ENCODE data around the gene SF1.
"Not testable (repeated sequence)": the region's sequence is repeated elsewhere in the genome, so short reads cannot be mapped to it uniquely, and the experiment has no call there.

The SF1 gene, protein sequence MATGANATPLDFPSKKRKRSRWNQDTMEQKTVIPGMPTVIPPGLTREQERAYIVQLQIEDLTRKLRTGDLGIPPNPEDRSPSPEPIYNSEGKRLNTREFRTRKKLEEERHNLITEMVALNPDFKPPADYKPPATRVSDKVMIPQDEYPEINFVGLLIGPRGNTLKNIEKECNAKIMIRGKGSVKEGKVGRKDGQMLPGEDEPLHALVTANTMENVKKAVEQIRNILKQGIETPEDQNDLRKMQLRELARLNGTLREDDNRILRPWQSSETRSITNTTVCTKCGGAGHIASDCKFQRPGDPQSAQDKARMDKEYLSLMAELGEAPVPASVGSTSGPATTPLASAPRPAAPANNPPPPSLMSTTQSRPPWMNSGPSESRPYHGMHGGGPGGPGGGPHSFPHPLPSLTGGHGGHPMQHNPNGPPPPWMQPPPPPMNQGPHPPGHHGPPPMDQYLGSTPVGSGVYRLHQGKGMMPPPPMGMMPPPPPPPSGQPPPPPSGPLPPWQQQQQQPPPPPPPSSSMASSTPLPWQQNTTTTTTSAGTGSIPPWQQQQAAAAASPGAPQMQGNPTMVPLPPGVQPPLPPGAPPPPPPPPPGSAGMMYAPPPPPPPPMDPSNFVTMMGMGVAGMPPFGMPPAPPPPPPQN

GRCh38 chr11:64778473-64779298 lies at the start of gene SF1:
Gene SF1 (minus strand): TSS chr11:64778542. CDS start chr11:64778392, 150 bp downstream.
- peak; percentile 94 to 98 (median 97) for DNase-seq (ENCODE audit: low read depth in 4 of 4, low spot score in 1 of 4)

GRCh38 chr11:64827451-64827839 lies 49.1 kb upstream of the SF1 start:
- no peak for DNase-seq (ENCODE audit: low read depth in 4 of 4, low spot score in 1 of 4)

DNA sequence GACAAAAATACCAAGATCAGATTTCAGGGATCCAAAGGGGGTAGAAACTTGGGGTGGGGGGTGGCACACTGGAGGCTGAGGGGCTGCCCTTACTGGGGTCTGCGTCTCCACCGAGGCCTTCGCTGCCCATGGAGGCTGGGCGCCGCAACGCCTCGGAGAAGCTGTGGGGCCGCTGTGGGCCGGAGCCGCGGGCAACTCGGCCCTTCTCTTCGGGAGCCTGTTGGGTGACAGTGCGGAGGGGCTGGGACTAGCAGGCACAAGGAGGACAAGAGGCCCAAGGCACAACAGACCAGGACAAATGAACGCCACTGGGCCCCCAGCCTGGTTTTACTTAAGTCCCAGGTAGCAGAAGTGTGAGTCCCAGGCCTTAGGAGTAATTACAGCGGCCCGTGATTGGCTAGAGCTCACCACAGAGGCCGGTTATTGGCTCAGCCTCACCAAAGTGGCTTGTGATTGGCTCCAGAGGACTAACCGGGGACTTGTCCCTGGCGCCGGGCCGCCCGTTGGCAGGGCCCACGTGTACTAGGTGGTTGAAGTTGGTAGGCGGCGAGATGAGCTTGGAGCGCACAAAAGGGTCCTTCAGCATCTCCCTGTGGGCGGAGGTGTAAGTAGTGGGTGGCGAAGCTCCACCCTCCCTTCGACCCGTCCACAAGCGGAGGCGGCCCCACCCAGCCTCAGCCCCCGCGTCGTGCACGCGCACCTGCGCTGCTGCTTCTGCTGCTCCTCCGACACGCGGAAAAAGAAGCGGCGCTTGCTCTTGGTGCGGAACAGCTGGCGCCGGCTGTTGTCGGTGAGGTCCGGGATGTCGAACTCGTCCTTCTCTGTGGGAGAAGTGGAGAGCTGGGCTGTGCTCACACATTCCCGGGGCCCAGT lies 48.5 kb upstream of the SF1 start:
- no peak for DNase-seq (ENCODE audit: low read depth in 4 of 4, low spot score in 1 of 4)

GRCh38 chr11:64826062-64826461 lies 47.7 kb upstream of the SF1 start:
- no peak for DNase-seq (ENCODE audit: low read depth in 4 of 4, low spot score in 1 of 4)

- DNase-seq (ENCODE audit: low read depth in 4 of 4, low spot score in 1 of 4) = no peak
Observed at GRCh38 chr11:64823568-64824119, 45.3 kb upstream of the SF1 start.

DNA sequence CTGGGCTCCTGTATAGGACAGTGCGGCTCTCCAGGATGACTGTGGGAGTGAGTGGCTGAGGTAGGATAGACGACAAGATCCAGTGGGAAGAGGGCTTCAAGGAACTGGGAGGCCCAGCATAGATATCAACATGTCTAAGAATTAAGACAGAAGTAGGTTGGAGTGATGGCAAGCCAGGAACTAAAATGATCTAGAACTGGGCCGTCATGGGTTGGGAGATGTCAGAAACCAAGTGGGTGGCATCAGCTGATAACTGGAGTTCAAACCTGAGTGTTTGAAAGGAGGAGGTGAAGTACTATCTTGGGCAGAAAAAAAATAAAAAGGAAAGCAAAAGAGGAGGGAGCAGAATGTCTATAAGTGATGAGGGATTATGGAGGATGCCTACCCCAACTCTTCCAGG lies 39.1 kb upstream of the SF1 start:
- no peak for DNase-seq (ENCODE audit: low read depth in 4 of 4, low spot score in 1 of 4)

DNA sequence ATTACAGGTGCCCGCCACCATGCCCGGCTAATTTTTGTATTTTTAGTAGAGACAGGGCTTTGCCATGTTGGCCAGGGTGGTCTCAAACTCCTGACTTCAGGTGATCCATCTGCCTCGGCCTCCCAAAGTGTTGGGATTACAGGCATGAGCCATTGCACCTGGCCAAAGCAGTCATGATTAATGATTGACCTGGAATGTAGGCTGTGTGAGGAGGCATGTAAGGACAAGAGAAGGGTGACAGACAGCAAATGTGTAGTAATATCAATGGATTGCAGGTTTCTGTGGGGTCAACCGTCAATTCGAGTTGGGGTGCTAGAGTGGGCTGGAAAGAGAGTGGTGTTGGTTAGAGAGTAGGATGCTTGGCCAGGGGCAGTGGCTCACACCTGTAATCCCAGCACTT lies 37.1 kb upstream of the SF1 start:
- not testable (repeated sequence) for DNase-seq (ENCODE audit: low read depth in 4 of 4, low spot score in 1 of 4)

DNA sequence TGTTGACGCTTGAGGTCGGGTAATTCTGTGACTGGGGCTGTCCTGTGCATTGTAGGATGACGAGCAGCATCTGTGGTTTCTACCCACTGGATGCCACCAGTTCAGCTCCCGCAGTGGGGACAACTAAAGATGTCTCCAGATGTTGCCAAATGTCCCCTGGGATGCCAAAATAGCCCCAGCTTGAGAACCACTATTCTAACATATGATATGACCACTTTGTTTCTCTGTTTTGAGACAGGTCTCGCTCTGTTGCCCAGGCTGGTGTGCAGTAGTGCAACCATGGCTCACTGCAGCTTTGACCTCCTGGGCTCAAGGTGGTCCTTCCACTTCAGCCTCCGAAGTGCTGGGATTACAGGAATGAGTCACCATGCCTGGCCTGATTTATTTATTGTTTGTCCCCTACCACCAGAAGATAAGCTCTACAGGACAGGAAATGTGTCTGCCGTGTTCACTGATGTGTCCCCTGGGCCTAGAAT lies 36.4 kb upstream of the SF1 start:
- no peak for DNase-seq (ENCODE audit: low read depth in 4 of 4, low spot score in 1 of 4)

GRCh38 chr11:64813826-64814225 lies 35.5 kb upstream of the SF1 start:
- no peak for DNase-seq (ENCODE audit: low read depth in 4 of 4, low spot score in 1 of 4)

DNA sequence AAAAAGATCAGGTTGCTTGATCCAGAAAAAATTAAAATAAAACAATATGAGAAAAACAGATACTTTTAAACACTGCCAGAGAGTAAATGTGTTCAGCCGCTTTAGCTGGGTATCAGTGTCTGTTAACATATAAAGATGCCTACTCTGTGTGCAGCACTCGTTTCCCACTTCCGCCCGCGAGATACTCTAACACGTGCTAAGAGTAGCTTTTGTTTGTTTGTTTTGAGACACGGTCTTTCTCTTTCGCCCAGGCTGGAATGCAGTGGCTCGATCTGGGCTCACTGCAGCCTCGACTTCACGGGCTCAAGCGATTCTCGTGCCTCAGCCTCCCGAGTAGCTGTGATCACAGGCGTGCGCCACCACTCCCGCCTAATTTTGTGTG lies 32.5 kb upstream of the SF1 start:
- no peak for DNase-seq (ENCODE audit: low read depth in 4 of 4, low spot score in 1 of 4)

- peak; percentile 55 to 78 (median 65) for DNase-seq (ENCODE audit: low read depth in 4 of 4, low spot score in 1 of 4)
Observed at GRCh38 chr11:64810271-64810890, 32.0 kb upstream of the SF1 start, which contains the start of gene MEN1. Gene MEN1 (minus strand): TSS chr11:64810551. CDS start chr11:64810109, 442 bp downstream.

GRCh38 chr11:64809781-64810241 lies 31.5 kb upstream of the SF1 start:
- DNase-seq (ENCODE audit: low read depth in 4 of 4, low spot score in 1 of 4) = no peak

DNA sequence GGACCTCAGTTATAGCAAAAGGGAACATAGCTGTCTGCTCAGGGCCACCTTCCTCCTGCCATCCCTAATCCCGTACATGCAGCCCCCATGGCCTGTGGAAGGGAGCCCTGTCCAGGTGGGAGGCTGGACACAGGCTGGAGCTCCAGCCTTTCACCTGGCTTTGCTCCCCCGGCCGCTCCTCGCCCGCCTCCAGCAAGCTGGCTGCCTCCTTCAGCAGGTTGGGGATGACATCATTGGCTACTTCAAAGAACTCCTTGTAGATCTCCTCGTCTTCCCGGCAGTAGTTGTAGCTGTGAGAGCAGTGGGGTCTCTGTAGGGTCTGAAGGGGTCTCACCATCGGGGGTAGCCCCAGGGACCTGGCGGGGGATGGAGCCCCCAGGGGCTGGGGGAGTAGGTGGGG lies 27.1 kb upstream of the SF1 start:
- DNase-seq (ENCODE audit: low read depth in 4 of 4, low spot score in 1 of 4) = no peak

DNA sequence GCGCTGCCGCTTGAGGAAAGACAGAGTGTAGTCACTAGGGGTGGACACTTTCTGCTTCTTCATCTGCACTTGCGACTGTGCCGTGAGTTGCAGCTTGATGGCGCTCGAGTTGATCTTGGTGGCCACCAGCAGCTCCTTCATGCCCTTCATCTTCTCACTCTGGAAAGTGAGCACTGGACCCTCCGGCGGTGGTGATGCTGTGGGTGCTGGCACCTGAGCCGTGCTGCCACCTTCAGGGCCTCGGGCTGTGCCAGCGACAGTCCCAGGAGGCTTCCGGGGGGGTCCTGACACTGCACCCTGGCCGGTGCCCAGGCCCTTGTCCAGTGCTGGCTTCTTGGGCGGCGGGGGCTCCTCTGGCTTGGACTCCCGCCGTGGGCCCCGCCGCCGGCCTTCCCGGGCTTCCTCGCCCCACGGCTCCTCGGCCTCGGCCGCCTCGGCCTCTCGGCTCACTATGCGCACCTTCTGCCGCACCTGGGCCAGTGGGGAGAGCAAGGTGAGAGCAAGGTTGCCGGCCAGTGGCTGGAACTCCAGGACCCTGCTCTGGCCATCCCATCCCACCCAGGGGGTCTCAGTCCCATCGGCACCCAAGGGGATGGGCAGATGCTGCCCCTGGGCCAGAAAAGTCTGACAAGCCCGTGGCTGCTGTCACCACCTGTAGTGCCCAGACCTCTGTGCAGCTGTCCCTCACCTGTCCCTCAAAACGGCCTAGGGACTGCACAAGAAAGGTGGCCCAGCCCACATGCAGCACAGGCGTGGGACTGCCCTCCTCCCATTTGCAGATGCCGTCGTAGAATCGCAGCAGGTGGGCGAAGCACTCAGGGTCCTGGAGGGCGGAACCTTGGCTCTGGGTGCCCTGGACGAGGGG lies 26.2 kb upstream of the SF1 start:
- no peak for DNase-seq (ENCODE audit: low read depth in 4 of 4, low spot score in 1 of 4)

DNA sequence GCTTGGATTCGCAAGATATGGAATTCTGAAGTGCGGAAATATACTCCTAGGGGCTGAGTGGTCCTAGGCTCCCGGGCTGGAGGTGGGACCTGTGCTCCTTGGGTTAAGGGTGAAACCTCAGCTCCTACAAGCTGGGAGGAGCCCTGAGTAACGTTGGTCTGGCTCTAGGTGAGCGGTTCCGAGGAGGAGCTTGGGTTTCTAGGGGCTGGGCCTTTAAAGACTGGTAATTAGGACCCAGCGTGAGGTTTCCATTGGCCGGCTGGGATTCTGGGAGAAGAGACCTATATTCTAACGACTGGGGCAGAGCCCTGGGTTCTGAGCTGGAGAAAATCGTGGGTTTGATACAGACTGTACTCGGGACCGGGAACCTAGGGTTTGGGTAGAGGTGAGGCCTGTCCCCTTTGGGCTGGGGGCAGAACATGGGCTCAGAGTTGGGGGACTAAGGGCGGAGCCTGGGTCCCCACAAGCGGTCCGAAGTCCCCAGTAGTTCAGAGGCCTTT lies 25.6 kb upstream of the SF1 start:
- DNase-seq (ENCODE audit: low read depth in 4 of 4, low spot score in 1 of 4) = no peak

DNA sequence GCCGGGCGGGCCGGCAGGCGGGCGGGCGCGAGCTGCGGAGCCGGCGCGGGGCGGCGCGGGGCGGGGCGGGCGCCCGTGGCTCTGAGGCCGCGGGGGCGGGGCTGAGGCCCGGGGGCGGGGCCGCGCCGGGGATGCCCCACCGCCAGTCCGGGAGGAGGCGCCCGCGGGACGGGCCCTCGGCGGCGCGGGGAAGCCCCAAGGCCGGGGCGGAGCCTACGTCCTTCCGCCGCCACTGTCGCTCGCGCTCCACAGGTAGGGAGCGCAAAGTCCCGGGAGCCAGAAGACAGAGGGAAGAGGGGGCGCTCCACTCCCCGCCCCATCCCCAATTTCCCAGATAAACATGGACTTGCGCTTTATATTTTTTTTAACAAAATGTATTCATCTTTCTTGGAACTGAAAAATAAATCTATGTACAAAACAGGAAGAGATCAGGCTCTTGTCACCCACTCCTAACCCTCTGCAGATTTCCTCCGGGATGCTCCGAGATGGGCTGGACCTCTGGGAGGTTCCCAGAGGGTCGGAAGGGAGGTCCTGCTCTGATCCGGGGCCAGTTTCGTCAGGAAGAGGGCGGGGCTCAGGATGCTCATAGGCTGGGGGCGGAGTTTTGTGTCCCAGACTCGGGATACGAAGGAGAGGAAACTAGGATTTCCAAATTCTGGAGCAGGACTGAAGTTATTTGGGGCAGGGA lies 25.0 kb upstream of the SF1 start, which contains the start of gene MAP4K2:
TSS of gene MAP4K2 (minus strand) at position 57 of the 688 bp plus-strand sequence. CDS start 65 bp downstream, outside the sequence.
- peak; percentile 64 to 83 (median 73) for DNase-seq (ENCODE audit: low read depth in 4 of 4, low spot score in 1 of 4)

DNA sequence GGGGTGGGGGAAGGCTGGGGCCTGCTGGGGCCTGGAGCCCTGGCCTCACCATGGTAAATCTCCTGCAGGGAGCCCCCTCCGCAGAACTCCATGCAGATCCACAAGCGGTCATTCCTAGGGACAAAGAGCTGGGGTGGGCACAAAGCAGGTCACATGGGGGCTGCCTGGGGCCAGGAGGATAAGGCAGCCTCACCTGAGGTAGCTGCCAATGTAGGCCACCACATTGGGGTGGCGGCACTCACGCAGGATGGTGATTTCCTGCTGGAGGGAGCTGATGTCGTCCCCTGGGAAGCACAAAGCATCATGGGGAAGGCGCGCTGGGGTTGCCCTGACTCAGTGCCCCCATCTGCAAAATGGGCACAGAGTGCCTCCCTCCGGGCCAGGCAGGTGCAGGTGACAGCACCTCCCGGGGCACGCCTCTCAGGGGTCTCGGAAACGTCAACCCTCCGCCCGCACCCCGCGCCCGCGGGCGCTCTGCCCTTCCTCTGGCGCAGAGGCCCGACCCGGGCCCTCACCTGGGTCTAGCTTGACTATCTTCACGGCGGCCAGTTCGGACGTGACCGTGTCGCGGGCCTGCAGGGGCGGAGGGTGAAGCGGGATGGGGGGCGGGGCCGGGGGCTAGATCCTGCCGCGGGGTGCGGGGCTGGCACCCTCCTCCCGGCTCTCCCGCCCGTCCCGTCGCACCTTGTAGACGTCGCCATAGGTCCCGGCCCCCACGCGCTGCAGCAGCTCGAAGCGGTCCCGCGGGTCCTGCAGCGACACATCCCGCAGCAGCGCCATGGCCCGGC lies 24.2 kb upstream of the SF1 start:
- DNase-seq (ENCODE audit: low read depth in 4 of 4, low spot score in 1 of 4) = peak in 1 of 4 experiments; percentile 29
